GM12878 (cell line): ENCODE results near the gene OSBPL2. TPM values are rescaled to one million over a fixed set of nuclear protein-coding genes. Genes with fewer than 3 reads are reported as not detected.

Source experiments
- BMI1 ChIP-seq: fragments of 450-650 bp; IDR thresholded peaks from 2 replicates; pipeline ENCODE4 v1.6.1; 2016; ENCODE audit warnings: mild to moderate bottlenecking, moderate library complexity, borderline replicate concordance
- CEBPB ChIP-seq, 2 experiments: fragments of 150-350 bp in 1 of 2; IDR thresholded peaks; 2 replicates each; pipeline ENCODE4 v1.6.1; 2012 to 2014; ENCODE audit warnings: low read depth in 2 of 2, low read length in 2 of 2, borderline replicate concordance in 1 of 2, inconsistent platforms in 1 of 2
- HDAC2 ChIP-seq: fragments of 200-600 bp; sonication (generic); IDR thresholded peaks from 2 replicates; pipeline ENCODE4 v1.6.1; 2017
- IKZF1 ChIP-seq: fragments of 450-650 bp; conservative IDR thresholded peaks from 2 replicates; pipeline ENCODE4 v1.6.1; 2017; ENCODE audit warnings: antibody characterized with exemption, mild to moderate bottlenecking
- NFYB ChIP-seq: IDR thresholded peaks from 2 replicates; pipeline ENCODE4 v1.6.1; 2011; ENCODE audit warnings: low read depth, mild to moderate bottlenecking, low read length, improper control_type of control experiment, moderate library complexity; ENCODE audit not compliant: insufficient read depth
- RAD51 ChIP-seq: fragments of 450-650 bp; IDR thresholded peaks from 2 replicates; pipeline ENCODE4 v1.6.1; 2016; ENCODE audit warnings: moderate library complexity, mild to moderate bottlenecking, inconsistent platforms
- SREBF1 ChIP-seq: IDR thresholded peaks from 2 replicates; pipeline ENCODE4 v1.6.1; 2012; ENCODE audit warnings: mild to moderate bottlenecking, low read length
- SREBF2 ChIP-seq: IDR thresholded peaks from 2 replicates; pipeline ENCODE4 v1.6.1; 2012; ENCODE audit warnings: mild to moderate bottlenecking, low read length
- STAT3 ChIP-seq: IDR thresholded peaks from 2 replicates; pipeline ENCODE4 v1.6.1; 2011; ENCODE audit warnings: low read depth, low read length, improper control_type of control experiment
- TCF3 ChIP-seq: IDR thresholded peaks from 2 replicates; pipeline ENCODE4 v1.6.1; 2012; ENCODE audit warnings: low read depth, mild to moderate bottlenecking, low read length, borderline replicate concordance; ENCODE audit not compliant: insufficient read depth
- ZNF622 ChIP-seq: fragments of 450-650 bp; IDR thresholded peaks from 2 replicates; pipeline ENCODE4 v1.6.1; 2017; ENCODE audit warnings: mild to moderate bottlenecking, inconsistent platforms
- polyA plus RNA-seq, 11 experiments: library from polyadenylated mRNA; depleted of rRNA in 4 of 11; unstranded in 6 of 11; stranded (reverse) in 5 of 11; fragments of >200 nt; fragmentation: Nextera tagmentation in 4 of 11; fragmentation: Illumina TruSeq in 1 of 11; extraction: Ambion mirVana in 4 of 11; extraction: Trizol in 1 of 11; gene quantifications; 1 replicate in 1 of 11; 2 replicates in 10 of 11; pipeline versions ENCODE4 v1.2.1 to v1.2.3, GENCODE V29; 2011 to 2016; ENCODE audit warnings: inconsistent platforms in 2 of 11, missing spikeins in 2 of 11, low read depth in 1 of 11
- total RNA-seq, 4 experiments: library from RNA; depleted of rRNA in 3 of 4; stranded (reverse); fragments of >200 nt in 3 of 4; fragmentation: Illumina TruSeq in 1 of 4; extraction: Trizol in 1 of 4; gene quantifications; 2 replicates each; pipeline versions ENCODE4 v1.2.1 to v1.2.3, GENCODE V29; 2013 to 2021
- TF ChIP-seq, protein P1 (sequence below): fragments of 450-650 bp; formaldehyde crosslinking; IDR thresholded peaks from 2 replicates; pipeline ENCODE4 v1.4.0; 2022; ENCODE audit warnings: mild to moderate bottlenecking, moderate library complexity
- TF ChIP-seq, protein P2 (sequence below): fragments of 450-650 bp; IDR thresholded peaks from 2 replicates; pipeline ENCODE4 v1.6.1; 2017; ENCODE audit warnings: mild to moderate bottlenecking, moderate library complexity
- TF ChIP-seq, protein P3 (sequence below): IDR thresholded peaks from 2 replicates; pipeline ENCODE4 v1.6.1; 2011; ENCODE audit warnings: low read depth, mild to moderate bottlenecking, low read length, moderate library complexity, borderline replicate concordance; ENCODE audit errors: extremely low read depth
- TF ChIP-seq, protein P4 (sequence below): fragments of 450-650 bp; IDR thresholded peaks from 2 replicates; pipeline ENCODE4 v1.6.1; 2016; ENCODE audit warnings: mild to moderate bottlenecking, moderate library complexity, borderline replicate concordance

The OSBPL2 gene
- total and polyA plus RNA-seq, 10 of the 15 experiments (the other 5 are each of a cell fraction or from before 2014, with no cell fraction given) = 2.8 to 22.3 (median 14.7) TPM

DNA sequence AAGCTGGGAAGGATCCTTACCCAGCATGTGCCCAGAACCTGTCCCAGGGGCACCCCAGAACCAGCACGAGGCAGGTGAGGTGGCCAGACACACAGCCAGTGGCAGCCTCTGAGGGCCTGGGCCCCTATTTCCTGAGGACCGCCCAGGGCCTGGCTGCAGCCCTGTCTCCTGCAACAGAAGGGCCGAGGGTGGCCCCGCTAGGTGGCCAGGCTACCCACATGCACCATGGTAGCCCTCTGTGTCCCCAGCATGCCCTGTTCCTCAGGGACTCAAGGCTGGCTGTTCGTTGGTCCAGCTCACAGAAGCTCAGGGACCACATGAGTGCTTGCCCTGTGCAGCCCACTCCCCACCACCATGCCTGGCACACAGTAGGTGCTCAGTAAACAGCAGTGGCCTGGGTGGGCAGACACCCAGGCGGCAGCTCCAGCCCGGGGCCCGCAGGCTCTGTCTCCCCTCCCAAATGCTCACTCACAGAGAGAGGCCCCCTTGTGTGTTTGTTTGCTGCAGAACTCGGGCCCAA is 26.5 kb upstream of the OSBPL2 start (continued):
- TF ChIP-seq, protein P1, sequence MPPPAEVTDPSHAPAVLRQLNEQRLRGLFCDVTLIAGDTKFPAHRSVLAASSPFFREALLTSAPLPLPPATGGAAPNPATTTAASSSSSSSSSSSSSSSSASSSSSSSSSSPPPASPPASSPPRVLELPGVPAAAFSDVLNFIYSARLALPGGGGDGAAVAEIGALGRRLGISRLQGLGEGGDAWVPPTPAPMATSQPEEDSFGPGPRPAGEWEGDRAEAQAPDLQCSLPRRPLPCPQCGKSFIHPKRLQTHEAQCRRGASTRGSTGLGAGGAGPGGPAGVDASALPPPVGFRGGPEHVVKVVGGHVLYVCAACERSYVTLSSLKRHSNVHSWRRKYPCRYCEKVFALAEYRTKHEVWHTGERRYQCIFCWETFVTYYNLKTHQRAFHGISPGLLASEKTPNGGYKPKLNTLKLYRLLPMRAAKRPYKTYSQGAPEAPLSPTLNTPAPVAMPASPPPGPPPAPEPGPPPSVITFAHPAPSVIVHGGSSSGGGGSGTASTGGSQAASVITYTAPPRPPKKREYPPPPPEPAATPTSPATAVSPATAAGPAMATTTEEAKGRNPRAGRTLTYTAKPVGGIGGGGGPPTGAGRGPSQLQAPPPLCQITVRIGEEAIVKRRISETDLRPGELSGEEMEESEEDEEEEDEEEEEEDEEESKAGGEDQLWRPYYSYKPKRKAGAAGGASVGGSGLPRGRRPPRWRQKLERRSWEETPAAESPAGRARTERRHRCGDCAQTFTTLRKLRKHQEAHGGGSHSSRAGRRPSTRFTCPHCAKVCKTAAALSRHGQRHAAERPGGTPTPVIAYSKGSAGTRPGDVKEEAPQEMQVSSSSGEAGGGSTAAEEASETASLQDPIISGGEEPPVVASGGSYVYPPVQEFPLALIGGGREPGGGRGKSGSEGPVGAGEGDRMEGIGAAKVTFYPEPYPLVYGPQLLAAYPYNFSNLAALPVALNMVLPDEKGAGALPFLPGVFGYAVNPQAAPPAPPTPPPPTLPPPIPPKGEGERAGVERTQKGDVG = no peak
- TF ChIP-seq STAT3 = no peak
- no peak for TF ChIP-seq ZNF622
- no peak for TF ChIP-seq BMI1
- TF ChIP-seq, protein P2, sequence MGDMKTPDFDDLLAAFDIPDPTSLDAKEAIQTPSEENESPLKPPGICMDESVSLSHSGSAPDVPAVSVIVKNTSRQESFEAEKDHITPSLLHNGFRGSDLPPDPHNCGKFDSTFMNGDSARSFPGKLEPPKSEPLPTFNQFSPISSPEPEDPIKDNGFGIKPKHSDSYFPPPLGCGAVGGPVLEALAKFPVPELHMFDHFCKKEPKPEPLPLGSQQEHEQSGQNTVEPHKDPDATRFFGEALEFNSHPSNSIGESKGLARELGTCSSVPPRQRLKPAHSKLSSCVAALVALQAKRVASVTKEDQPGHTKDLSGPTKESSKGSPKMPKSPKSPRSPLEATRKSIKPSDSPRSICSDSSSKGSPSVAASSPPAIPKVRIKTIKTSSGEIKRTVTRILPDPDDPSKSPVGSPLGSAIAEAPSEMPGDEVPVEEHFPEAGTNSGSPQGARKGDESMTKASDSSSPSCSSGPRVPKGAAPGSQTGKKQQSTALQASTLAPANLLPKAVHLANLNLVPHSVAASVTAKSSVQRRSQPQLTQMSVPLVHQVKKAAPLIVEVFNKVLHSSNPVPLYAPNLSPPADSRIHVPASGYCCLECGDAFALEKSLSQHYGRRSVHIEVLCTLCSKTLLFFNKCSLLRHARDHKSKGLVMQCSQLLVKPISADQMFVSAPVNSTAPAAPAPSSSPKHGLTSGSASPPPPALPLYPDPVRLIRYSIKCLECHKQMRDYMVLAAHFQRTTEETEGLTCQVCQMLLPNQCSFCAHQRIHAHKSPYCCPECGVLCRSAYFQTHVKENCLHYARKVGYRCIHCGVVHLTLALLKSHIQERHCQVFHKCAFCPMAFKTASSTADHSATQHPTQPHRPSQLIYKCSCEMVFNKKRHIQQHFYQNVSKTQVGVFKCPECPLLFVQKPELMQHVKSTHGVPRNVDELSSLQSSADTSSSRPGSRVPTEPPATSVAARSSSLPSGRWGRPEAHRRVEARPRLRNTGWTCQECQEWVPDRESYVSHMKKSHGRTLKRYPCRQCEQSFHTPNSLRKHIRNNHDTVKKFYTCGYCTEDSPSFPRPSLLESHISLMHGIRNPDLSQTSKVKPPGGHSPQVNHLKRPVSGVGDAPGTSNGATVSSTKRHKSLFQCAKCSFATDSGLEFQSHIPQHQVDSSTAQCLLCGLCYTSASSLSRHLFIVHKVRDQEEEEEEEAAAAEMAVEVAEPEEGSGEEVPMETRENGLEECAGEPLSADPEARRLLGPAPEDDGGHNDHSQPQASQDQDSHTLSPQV = no peak
- no peak for TF ChIP-seq RAD51
- no peak for TF ChIP-seq HDAC2
- TF ChIP-seq SREBF1 = no peak
- TF ChIP-seq NFYB = no peak
- TF ChIP-seq, protein P3, sequence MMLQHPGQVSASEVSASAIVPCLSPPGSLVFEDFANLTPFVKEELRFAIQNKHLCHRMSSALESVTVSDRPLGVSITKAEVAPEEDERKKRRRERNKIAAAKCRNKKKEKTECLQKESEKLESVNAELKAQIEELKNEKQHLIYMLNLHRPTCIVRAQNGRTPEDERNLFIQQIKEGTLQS = no peak
- TF ChIP-seq, protein P4, sequence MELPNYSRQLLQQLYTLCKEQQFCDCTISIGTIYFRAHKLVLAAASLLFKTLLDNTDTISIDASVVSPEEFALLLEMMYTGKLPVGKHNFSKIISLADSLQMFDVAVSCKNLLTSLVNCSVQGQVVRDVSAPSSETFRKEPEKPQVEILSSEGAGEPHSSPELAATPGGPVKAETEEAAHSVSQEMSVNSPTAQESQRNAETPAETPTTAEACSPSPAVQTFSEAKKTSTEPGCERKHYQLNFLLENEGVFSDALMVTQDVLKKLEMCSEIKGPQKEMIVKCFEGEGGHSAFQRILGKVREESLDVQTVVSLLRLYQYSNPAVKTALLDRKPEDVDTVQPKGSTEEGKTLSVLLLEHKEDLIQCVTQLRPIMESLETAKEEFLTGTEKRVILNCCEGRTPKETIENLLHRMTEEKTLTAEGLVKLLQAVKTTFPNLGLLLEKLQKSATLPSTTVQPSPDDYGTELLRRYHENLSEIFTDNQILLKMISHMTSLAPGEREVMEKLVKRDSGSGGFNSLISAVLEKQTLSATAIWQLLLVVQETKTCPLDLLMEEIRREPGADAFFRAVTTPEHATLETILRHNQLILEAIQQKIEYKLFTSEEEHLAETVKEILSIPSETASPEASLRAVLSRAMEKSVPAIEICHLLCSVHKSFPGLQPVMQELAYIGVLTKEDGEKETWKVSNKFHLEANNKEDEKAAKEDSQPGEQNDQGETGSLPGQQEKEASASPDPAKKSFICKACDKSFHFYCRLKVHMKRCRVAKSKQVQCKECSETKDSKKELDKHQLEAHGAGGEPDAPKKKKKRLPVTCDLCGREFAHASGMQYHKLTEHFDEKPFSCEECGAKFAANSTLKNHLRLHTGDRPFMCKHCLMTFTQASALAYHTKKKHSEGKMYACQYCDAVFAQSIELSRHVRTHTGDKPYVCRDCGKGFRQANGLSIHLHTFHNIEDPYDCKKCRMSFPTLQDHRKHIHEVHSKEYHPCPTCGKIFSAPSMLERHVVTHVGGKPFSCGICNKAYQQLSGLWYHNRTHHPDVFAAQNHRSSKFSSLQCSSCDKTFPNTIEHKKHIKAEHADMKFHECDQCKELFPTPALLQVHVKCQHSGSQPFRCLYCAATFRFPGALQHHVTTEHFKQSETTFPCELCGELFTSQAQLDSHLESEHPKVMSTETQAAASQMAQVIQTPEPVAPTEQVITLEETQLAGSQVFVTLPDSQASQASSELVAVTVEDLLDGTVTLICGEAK = no peak
- TF ChIP-seq SREBF2 = no peak
- TF ChIP-seq CEBPB (IDR thresholded peaks at IDR 0.05; ENCODE audit: borderline replicate concordance in 1 of 2, low read depth in 2 of 2, low read length in 2 of 2) = no peak
- no peak for TF ChIP-seq IKZF1
- no peak for TF ChIP-seq TCF3
